Measurements from ENCODE around the gene DOHH. TPM values are rescaled to one million over a fixed set of nuclear protein-coding genes. Genes with fewer than 3 reads are reported as not detected.
A peak's percentile ranks its signal among the peaks of the same experiment; 100 is the strongest.

DOHH gene
- 19.7 and 20.6 TPM in 2 replicates for total RNA-seq

DNA sequence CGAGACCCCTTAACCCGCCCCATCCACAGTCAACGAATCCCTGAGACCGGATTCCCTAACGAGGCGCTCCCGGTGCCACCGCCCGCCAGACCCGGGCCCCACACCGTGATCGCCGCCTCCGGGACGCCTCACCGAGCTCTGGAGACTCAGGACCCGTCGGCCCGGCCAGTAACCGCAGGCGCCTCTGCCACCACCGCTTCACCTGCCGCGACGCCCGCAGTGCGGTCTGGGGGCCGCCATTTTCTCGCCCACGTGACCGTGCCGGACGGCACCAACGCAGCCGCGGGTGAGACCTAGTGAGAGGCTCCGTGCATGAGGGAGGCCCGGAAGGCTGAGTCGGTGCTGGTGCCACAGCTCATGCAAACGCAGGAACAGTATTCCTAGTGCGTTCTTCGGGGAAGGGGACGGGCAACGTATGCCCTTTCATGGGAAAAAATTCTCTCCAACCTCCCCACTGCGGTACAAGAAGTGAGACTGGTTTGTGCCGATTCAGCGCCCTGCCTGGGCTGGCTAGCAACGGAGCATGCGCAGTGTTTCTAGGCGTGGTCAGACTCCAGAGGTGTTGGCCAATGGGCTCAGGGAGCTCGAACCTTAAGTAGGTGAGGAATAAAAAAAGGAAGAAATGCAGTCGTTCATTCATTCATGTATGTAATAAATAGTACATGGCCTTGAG, at the start of gene DOHH:
DOHH (minus strand) TSS at position 246 of the 673 bp plus-strand sequence. CDS start 3,860 bp downstream, outside the sequence.
- intact Hi-C loops (cut with micrococcal nuclease): loop anchor here (2.0 kb wide), 1 partner anchor 72 kb away; the partner anchor contains the start of gene HMG20B
- Mint-ChIP-seq H3K4me1 (ENCODE audit: low read depth) (peaks cover 17% of the 10 kb centered on the region), H3K36me3 (ENCODE audit: low read depth) (peaks cover 28% of the 10 kb centered on the region), H3K4me3 (ENCODE audit: low read depth) (peak within 1 kb of the TSS; percentile 96), H3K9me3 (no peaks in the 10 kb centered on the region), H3K27ac (peak within 1 kb of the TSS; percentile 99), H3K27me3 (ENCODE audit: low read depth) (no peaks in the 10 kb centered on the region)
- DNase-seq (ENCODE audit: low spot score): peak; percentile 93

DNA sequence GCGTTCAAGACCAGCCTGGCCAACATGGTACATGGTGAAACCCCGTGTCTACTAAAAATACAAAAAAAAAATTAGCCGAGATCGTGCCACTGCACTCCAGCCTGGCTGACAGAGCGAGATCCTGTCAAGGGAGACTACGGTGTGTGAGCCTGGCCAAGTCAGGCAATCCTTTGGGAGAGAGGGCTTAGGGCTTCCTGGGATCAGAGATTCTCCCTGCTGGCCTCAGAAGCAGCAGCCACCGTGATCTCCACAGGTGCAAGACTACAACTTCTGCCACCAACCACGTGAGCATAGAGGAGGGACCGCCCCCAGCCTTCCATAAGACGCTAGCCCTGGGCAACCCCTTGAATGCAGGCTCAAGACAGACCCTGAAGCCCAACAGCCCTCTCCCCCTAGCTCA, 49.3 kb upstream of the DOHH start:
- no peaks in the 10 kb centered on the region for H3K27me3 Mint-ChIP-seq (ENCODE audit: low read depth)
- H3K27ac Mint-ChIP-seq: no peak overlapping the region
- intact Hi-C loops (cut with micrococcal nuclease): no loop called here
- H3K4me1 Mint-ChIP-seq (ENCODE audit: low read depth): peaks cover 11% of the 10 kb centered on the region
- no peak overlapping the region for H3K4me3 Mint-ChIP-seq (ENCODE audit: low read depth)
- H3K9me3 Mint-ChIP-seq: no peaks in the 10 kb centered on the region
- peaks cover 24% of the 10 kb centered on the region for H3K36me3 Mint-ChIP-seq (ENCODE audit: low read depth)
- DNase-seq (ENCODE audit: low spot score): no peak

DNA sequence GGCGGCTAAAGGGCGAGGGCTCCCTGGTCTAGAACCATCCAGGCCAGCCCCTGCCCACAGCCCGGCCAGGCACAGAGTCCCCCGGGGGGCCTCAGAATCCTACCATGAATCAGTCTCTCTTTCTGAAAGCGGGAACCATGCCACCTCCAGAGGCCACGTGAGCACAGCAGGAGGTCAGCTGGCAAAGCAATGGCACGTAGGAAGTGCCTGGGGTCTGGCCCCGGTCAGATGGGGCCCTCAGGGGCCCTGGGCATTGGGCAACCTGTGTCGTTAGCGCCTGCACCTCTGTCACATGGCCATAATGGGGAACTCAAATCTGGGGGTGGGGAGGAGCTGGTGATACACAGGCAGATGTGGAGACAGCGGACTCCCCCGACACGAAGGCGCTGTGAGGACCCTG, 48.1 kb upstream of the DOHH start:
- Mint-ChIP-seq H3K4me1 (ENCODE audit: low read depth) (peaks cover 6% of the 10 kb centered on the region), H3K9me3 (no peaks in the 10 kb centered on the region), H3K27me3 (ENCODE audit: low read depth) (no peaks in the 10 kb centered on the region), H3K4me3 (ENCODE audit: low read depth) (no peak overlapping the region), H3K36me3 (ENCODE audit: low read depth) (peaks cover 18% of the 10 kb centered on the region), H3K27ac (no peak overlapping the region)
- no peak for DNase-seq (ENCODE audit: low spot score)
- intact Hi-C loops (cut with micrococcal nuclease): no loop called here

- Mint-ChIP-seq H3K4me1 (ENCODE audit: low read depth) (peaks cover 3% of the 10 kb centered on the region), H3K27ac (no peak overlapping the region), H3K9me3 (no peaks in the 10 kb centered on the region), H3K27me3 (ENCODE audit: low read depth) (no peaks in the 10 kb centered on the region), H3K4me3 (ENCODE audit: low read depth) (no peak overlapping the region), H3K36me3 (ENCODE audit: low read depth) (peaks cover 18% of the 10 kb centered on the region)
- no peak for DNase-seq (ENCODE audit: low spot score)
- intact Hi-C loops (cut with micrococcal nuclease): no loop called here
These were observed 47.4 kb upstream of the DOHH start for GRCh38 chr19:3547767-3548282.

GRCh38 chr19:3547301-3547731, 46.8 kb upstream of the DOHH start:
- intact Hi-C loops (cut with micrococcal nuclease): no loop called here
- peaks cover 3% of the 10 kb centered on the region for H3K4me1 Mint-ChIP-seq (ENCODE audit: low read depth)
- no peak overlapping the region for H3K27ac Mint-ChIP-seq
- DNase-seq (ENCODE audit: low spot score): no peak
- no peaks in the 10 kb centered on the region for H3K27me3 Mint-ChIP-seq (ENCODE audit: low read depth)
- H3K36me3 Mint-ChIP-seq (ENCODE audit: low read depth): peaks cover 18% of the 10 kb centered on the region
- no peaks in the 10 kb centered on the region for H3K9me3 Mint-ChIP-seq
- no peak overlapping the region for H3K4me3 Mint-ChIP-seq (ENCODE audit: low read depth)

DNA sequence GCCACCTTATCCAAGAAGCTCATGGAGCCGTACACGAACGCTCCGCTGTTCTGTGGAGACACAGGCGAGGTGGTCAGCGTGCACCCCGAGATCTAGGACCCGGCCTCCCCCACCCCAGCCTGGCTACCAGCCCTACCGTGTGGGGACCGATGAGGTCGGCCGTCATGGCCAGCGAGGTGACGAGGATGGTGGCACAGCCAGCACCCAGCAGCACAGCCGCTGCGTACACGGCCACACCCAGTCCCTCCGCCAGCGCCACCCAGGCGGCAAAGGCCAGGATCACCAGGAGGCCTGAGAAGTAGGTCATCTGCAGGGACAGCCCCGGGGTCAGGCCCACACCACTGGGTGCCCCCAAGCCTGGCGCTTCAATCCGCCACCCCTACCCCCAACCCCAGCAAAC, 45.6 kb upstream of the DOHH start:
- Mint-ChIP-seq H3K27ac (no peak overlapping the region), H3K4me1 (ENCODE audit: low read depth) (peaks cover 2% of the 10 kb centered on the region), H3K36me3 (ENCODE audit: low read depth) (peaks cover 18% of the 10 kb centered on the region), H3K9me3 (no peaks in the 10 kb centered on the region), H3K4me3 (ENCODE audit: low read depth) (no peak overlapping the region), H3K27me3 (ENCODE audit: low read depth) (no peaks in the 10 kb centered on the region)
- no peak for DNase-seq (ENCODE audit: low spot score)
- intact Hi-C loops (cut with micrococcal nuclease): no loop called here

GRCh38 chr19:3545669-3546034, 45.2 kb upstream of the DOHH start:
- Mint-ChIP-seq H3K27me3 (ENCODE audit: low read depth) (no peaks in the 10 kb centered on the region), H3K27ac (no peak overlapping the region), H3K36me3 (ENCODE audit: low read depth) (peaks cover 16% of the 10 kb centered on the region), H3K4me3 (ENCODE audit: low read depth) (no peak overlapping the region), H3K9me3 (no peaks in the 10 kb centered on the region), H3K4me1 (ENCODE audit: low read depth) (peaks cover 2% of the 10 kb centered on the region)
- DNase-seq (ENCODE audit: low spot score): no peak
- intact Hi-C loops (cut with micrococcal nuclease): loop anchor here (2.0 kb wide), 2 partner anchors 73 to 161 kb away; no protein-coding TSS in a partner anchor

GRCh38 chr19:3544742-3545668, 44.5 kb upstream of the DOHH start:
- H3K27me3 Mint-ChIP-seq (ENCODE audit: low read depth): no peaks in the 10 kb centered on the region
- peaks cover 2% of the 10 kb centered on the region for H3K4me1 Mint-ChIP-seq (ENCODE audit: low read depth)
- H3K36me3 Mint-ChIP-seq (ENCODE audit: low read depth): peaks cover 18% of the 10 kb centered on the region
- peak; percentile 66 for DNase-seq (ENCODE audit: low spot score)
- no peaks in the 10 kb centered on the region for H3K9me3 Mint-ChIP-seq
- H3K27ac Mint-ChIP-seq: peak overlapping the region; percentile 26
- no peak overlapping the region for H3K4me3 Mint-ChIP-seq (ENCODE audit: low read depth)
- intact Hi-C loops (cut with micrococcal nuclease): loop anchor here (2.0 kb wide), 2 partner anchors 74 to 162 kb away; no protein-coding TSS in a partner anchor

GRCh38 chr19:3544058-3544376, 43.5 kb upstream of the DOHH start:
- DNase-seq (ENCODE audit: low spot score): no peak
- Mint-ChIP-seq H3K4me1 (ENCODE audit: low read depth) (peaks cover 2% of the 10 kb centered on the region), H3K9me3 (no peaks in the 10 kb centered on the region), H3K36me3 (ENCODE audit: low read depth) (peaks cover 27% of the 10 kb centered on the region), H3K4me3 (ENCODE audit: low read depth) (no peak overlapping the region), H3K27ac (no peak overlapping the region), H3K27me3 (ENCODE audit: low read depth) (no peaks in the 10 kb centered on the region)
- intact Hi-C loops (cut with micrococcal nuclease): loop anchor here (2.0 kb wide), 2 partner anchors 75 to 163 kb away; no protein-coding TSS in a partner anchor

- intact Hi-C loops (cut with micrococcal nuclease): loop anchor here (2.0 kb wide), 2 partner anchors 75 to 163 kb away; no protein-coding TSS in a partner anchor
- H3K9me3 Mint-ChIP-seq: no peaks in the 10 kb centered on the region
- H3K36me3 Mint-ChIP-seq (ENCODE audit: low read depth): peaks cover 29% of the 10 kb centered on the region
These were observed 42.9 kb upstream of the DOHH start for GRCh38 chr19:3543150-3544057.

DNA sequence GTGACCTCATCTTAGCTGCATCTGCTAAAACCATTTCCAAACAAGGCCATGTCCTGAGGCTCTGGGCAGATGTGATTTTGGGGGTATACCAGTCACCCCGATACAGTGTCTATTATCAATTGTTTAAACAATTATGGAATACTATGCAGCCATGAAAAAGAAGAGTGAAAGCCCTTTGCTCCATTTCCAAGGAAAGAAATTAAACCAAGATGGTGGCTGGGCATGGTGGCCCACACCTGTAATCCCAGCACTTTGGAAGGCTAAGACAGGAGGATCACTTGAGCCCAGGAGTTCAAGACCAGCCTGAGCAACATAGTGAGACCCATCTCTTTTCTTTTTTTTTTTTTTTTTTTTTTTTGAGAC, 39.3 kb upstream of the DOHH start:
- no peaks in the 10 kb centered on the region for H3K9me3 Mint-ChIP-seq
- H3K36me3 Mint-ChIP-seq (ENCODE audit: low read depth): peaks cover 32% of the 10 kb centered on the region
- H3K27me3 Mint-ChIP-seq (ENCODE audit: low read depth): no peaks in the 10 kb centered on the region
- DNase-seq (ENCODE audit: low spot score): no peak
- H3K4me3 Mint-ChIP-seq (ENCODE audit: low read depth): no peak overlapping the region
- intact Hi-C loops (cut with micrococcal nuclease): no loop called here
- no peaks in the 10 kb centered on the region for H3K4me1 Mint-ChIP-seq (ENCODE audit: low read depth)
- H3K27ac Mint-ChIP-seq: no peak overlapping the region

More at GRCh38 chr19:3543150-3544057, 42.9 kb upstream of the DOHH start:
- no peak overlapping the region for H3K27ac Mint-ChIP-seq
- no peak for DNase-seq (ENCODE audit: low spot score)
- peaks cover 2% of the 10 kb centered on the region for H3K4me1 Mint-ChIP-seq (ENCODE audit: low read depth)
- no peaks in the 10 kb centered on the region for H3K27me3 Mint-ChIP-seq (ENCODE audit: low read depth)
- no peak overlapping the region for H3K4me3 Mint-ChIP-seq (ENCODE audit: low read depth)
